Heart left ventricle (tissue), 16 donors: ENCODE data around the gene LRRC51. TPM values are rescaled to one million over a fixed set of nuclear protein-coding genes. Genes with fewer than 3 reads are reported as not detected.

Source experiments
- ATAC-seq, 4 donors: fragments of 200-7000 bp; cut with Tn5 transposase; one replicate each; pipeline ENCODE4 v1.9.1; 2020 to 2022; ENCODE audit warnings: moderate library complexity in 4 of 4, mild to moderate bottlenecking in 3 of 4, moderate number of reproducible peaks in 1 of 4
- DNase-seq, 5 donors: peaks; one replicate each; pipeline ENCODE4 v3.0.0-alpha.2; 2020
- H3K27ac ChIP-seq, 12 donors: fragments of 200-600 bp; sonication (generic) in 4 of 12; one replicate each; pipeline versions ENCODE4 v1.5.0 to v1.8.0; 2016 to 2022; ENCODE audit warnings: mild to moderate bottlenecking in 2 of 12
- H3K27me3 ChIP-seq, 9 donors: fragments of 200-600 bp; sonication (generic) in 2 of 9; one replicate each; pipeline versions ENCODE4 v1.5.1 to v1.8.0; 2016 to 2022; ENCODE audit warnings: mild to moderate bottlenecking in 3 of 9
- H3K36me3 ChIP-seq, 9 donors: fragments of 200-600 bp; sonication (generic) in 2 of 9; one replicate each; pipeline versions ENCODE4 v1.5.0 to v1.8.0; 2018 to 2022; ENCODE audit warnings: mild to moderate bottlenecking in 2 of 9
- H3K4me1 ChIP-seq, 12 donors: fragments of 200-600 bp; sonication (generic) in 4 of 12; one replicate each; pipeline versions ENCODE4 v1.5.0 to v1.8.0; 2016 to 2022; ENCODE audit warnings: mild to moderate bottlenecking in 3 of 12
- H3K4me3 ChIP-seq, 12 donors: fragments of 200-600 bp; sonication (generic) in 4 of 12; one replicate each; pipeline versions ENCODE4 v1.5.0 to v1.8.0; 2017 to 2022; ENCODE audit warnings: mild to moderate bottlenecking in 9 of 12, moderate library complexity in 4 of 12
- H3K9me3 ChIP-seq, 12 donors: fragments of 200-600 bp; sonication (generic) in 4 of 12; one replicate each; pipeline versions ENCODE4 v1.5.0 to v1.8.0; 2016 to 2022; ENCODE audit warnings: mild to moderate bottlenecking in 1 of 12
- POLR2A ChIP-seq, 2 donors: fragments of 450-650 bp; IDR thresholded peaks; one replicate each; pipeline ENCODE4 v1.6.1; 2017; ENCODE audit warnings: antibody characterized with exemption in 2 of 2, mild to moderate bottlenecking in 2 of 2, moderate library complexity in 2 of 2
- WGBS, 4 donors: extraction: QIAGEN DNeasy Blood & Tissue Kit in 2 of 4; methylation state at CpG; one replicate each; pipeline versions ENCODE4 v1.1.5 to v1.1.7; 2013 to 2018; 5-methylcytosine and 5-hydroxymethylcytosine counted together
- intact Hi-C, 10 donors: fragments of 100-400 bp; cut with DNase I; formaldehyde crosslinking; loops; one replicate each; pipeline versions ENCODE4 v1.11.1 to v1.14.2; 2022
- long read RNA-seq, 3 donors: library from polyadenylated mRNA; unstranded; transcript quantifications; one replicate each; pipeline ENCODE4 v2.0.0, GENCODE V29; 2020 to 2021
- polyA plus RNA-seq, 2 donors: library from polyadenylated mRNA; stranded (reverse); fragments of 200-250 nt; gene quantifications; one replicate each; pipeline ENCODE4 v1.2.3, GENCODE V29; 2013
- total RNA-seq, 9 donors: library from RNA; depleted of rRNA in 2 of 9; stranded (reverse); fragments of >200 nt in 2 of 9; fragmentation: NEBNext Ultra II Directional in 3 of 9; extraction: Animal tissue kit (Norgen Biotek cat#: 25700) in 3 of 9; gene quantifications; one replicate each; pipeline versions ENCODE4 v1.1.0 to v1.2.4, GENCODE V29; 2016 to 2023
- TF ChIP-seq, protein P1 (sequence below), 12 donors: fragments of 200-600 bp; sonication (generic) in 4 of 12; IDR thresholded peaks; one replicate each; pipeline versions ENCODE4 v1.5.0 to v1.8.0; 2018 to 2022; ENCODE audit warnings: antibody characterized with exemption in 12 of 12, mild to moderate bottlenecking in 5 of 12
- donor health status: ischemic (EF 13 %, LVEDD 7.1; RV severe dilation, severe dysfunction).
- donor health status: healthy with polysubstance abuse.
- donor health status: DM: no; HTN: yes; CAD: no.
- donor health status: DM: no; HTN: no; CAD: no.
- donor health status: ischemic (EF 25% LVEDD 6.9; RV normal size, moderate dysfunction).
- donor health status: ischemic (EF 25% LVEDD 5.7; RV mildly dilated, moderate dysfunction).
- donor health status: healthy.
- donor health status: DM: yes; HTN: yes; CAD: no.
- donor health status: ischemic (EF 35%, LVEDD 5.7; RV mildly dilated, moderate dysfunction).
- donor health status: nonischemic (EF 11% LVEDD 7.7; RV severe dilation, severe dysfunction).
- donor health status: DM: yes; HTN: yes; CAD: no.
- donor health status: PGD.
- donor health status: ischemic (EF 29% LVEDD 5.4; RV normal size, mild dysfunction).
- donor health status: nonischemic (EF 23%, LVEDD 6.1; RV moderate dilation, normal function).

The LRRC51 gene, protein sequence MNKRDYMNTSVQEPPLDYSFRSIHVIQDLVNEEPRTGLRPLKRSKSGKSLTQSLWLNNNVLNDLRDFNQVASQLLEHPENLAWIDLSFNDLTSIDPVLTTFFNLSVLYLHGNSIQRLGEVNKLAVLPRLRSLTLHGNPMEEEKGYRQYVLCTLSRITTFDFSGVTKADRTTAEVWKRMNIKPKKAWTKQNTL
- total RNA-seq (1 to 10 TPM; 2.0 to 8.3 (median 4.5) TPM), polyA plus RNA-seq (1 to 10 TPM; 3.0 to 9.3 TPM)
- long read RNA-seq, donor 1, partial matches to known transcripts, result 0 of 2 reads
- long read RNA-seq, donor 1, other reads (novel, unspliced or antisense), result 0 of 2 reads
- long read RNA-seq, donor 2, transcript LRTOMT-201 (6 exons, 2,642 nt), result major isoform, 6 of 9 reads
- long read RNA-seq, donor 2, partial matches to known transcripts, result 1 of 9 reads
- long read RNA-seq, donor 2, other reads (novel, unspliced or antisense), result 1 of 9 reads
- long read RNA-seq, donor 3, partial matches to known transcripts, result 1 of 1 reads
- long read RNA-seq, donor 3, other reads (novel, unspliced or antisense), result 0 of 1 reads

DNA sequence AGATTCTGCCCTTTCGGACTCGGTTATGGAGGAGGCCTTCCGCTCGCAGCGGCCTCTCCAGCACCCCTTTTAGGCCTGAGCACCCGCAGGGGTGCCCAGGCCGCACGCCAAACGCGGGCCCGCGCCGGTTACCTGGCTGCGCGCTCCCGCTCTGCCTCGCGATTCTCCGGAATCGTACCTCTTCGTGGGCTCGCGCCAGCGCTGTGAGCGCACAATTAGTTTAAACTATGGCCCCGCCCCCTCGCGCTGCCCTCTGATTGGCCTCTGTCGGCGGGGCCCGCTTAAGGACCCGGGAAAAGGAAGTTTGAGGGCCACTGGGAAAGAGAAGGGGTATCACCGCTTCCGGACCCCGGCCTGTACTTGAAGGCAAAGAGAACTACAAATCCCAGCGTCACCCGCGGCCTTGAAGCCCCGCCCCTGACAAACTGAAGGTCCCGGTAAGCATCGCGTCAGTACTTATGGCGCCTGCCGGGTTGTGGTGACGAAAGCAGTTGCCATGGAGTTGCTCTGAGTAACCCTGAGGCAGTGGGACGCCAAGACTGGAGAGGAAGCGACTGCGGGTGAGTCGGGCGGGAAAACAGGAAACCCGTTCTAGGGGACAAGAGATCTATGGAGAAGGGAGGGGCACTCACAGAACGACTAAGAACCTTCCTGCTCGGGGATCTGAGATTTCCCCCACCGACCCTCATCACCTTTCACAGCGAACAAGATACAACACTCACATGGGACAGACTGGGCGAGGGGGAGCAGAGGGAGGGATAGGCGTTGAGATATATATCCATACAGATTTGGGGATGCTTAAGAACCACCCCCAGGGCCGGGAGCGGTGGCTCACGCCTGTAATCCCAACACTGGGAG is at the start of gene LRRC51, which contains the start of gene NUMA1:
LRRC51 (plus strand) TSS at position 525 of the 858 bp plus-strand sequence. CDS start 8,234 bp downstream, outside the sequence.
NUMA1 (minus strand) TSS at position 217 of the 858 bp plus-strand sequence. CDS start 44,599 bp downstream, outside the sequence.
- peak; percentile 97 to 99 (median 98) for ATAC-seq
- intact Hi-C loops, result loop anchor here in 8 of 10 donors (1.0 to 5.0 kb wide), 8 partner anchors 23 to 43 kb away; partner anchors contain the start of genes ANAPC15 (in 3 of the 8) and LAMTOR1 (in 1 of the 8)
- 0 to 1% (median 0%) methylated on average over 58 to 60 of the region's 60 CpGs for WGBS, 4 donors

DNA sequence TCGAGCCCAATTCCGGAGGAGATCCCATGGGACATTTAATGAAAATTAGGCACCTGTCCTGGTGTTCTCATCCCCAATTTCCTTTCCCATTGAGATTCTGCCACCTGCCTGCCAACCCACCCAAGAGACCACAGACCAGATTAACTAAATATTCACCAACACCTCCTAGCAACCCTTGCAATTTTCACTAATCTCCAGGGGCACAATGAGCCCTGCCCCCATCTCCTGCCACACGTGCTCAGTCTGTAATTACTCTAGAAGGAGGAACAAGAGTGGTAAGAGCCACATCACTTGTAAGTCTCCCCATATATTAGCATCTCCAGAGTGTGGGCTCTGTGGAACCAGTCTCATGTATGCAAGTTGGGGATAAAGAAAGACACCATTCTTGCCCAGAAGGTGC is 44.0 kb upstream of the LRRC51 start:
- no peak for ATAC-seq
- no peak for DNase-seq
- TF ChIP-seq, protein P1, sequence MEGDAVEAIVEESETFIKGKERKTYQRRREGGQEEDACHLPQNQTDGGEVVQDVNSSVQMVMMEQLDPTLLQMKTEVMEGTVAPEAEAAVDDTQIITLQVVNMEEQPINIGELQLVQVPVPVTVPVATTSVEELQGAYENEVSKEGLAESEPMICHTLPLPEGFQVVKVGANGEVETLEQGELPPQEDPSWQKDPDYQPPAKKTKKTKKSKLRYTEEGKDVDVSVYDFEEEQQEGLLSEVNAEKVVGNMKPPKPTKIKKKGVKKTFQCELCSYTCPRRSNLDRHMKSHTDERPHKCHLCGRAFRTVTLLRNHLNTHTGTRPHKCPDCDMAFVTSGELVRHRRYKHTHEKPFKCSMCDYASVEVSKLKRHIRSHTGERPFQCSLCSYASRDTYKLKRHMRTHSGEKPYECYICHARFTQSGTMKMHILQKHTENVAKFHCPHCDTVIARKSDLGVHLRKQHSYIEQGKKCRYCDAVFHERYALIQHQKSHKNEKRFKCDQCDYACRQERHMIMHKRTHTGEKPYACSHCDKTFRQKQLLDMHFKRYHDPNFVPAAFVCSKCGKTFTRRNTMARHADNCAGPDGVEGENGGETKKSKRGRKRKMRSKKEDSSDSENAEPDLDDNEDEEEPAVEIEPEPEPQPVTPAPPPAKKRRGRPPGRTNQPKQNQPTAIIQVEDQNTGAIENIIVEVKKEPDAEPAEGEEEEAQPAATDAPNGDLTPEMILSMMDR (IDR thresholded peaks at IDR 0.05), result no peak
- 27 to 50% (median 33%) methylated on average over 3 of the region's 3 CpGs for WGBS, 4 donors
- Histone ChIP-seq H3K27ac (peak overlapping the region in 2 of 12 donors; percentile 25 to 95), H3K4me3 (no peak overlapping the region), H3K4me1 (peaks cover 19 to 71% (median 56%) of the 10 kb centered on the region in 12 donors), H3K27me3 (no peaks in the 10 kb centered on the region), H3K36me3 (peaks cover 0 to 43% (median 40%) of the 10 kb centered on the region in 9 donors), H3K9me3 (no peaks in the 10 kb centered on the region)
- intact Hi-C loops, result loop anchor here in 1 of 10 donors (5.0 kb wide), 1 partner anchor 46 kb away; the partner anchor contains the start of genes LRRC51 and NUMA1

More for the DNA sequence above, at the start of gene LRRC51, which contains the start of gene NUMA1:
- TF ChIP-seq, protein P1 (IDR thresholded peaks at IDR 0.05), result no peak
- TF ChIP-seq POLR2A (IDR thresholded peaks at IDR 0.05), result peak in 1 of 2 donors; percentile 65
- DNase-seq, result peak; percentile 99 to 100 (median 99)
- Histone ChIP-seq H3K9me3 (no peaks in the 10 kb centered on the region), H3K36me3 (peaks cover 0 to 9% (median 0%) of the 10 kb centered on the region in 9 donors), H3K27me3 (no peaks in the 10 kb centered on the region), H3K4me3 (peak within 1 kb of the TSS; percentile 70 to 94 (median 82)), H3K4me1 (peaks cover 0 to 42% (median 16%) of the 10 kb centered on the region in 12 donors), H3K27ac (peak within 1 kb of the TSS; percentile 81 to 93 (median 87))

GRCh38 chr11:72037554-72038311 is 42.9 kb upstream of the LRRC51 start:
- Histone ChIP-seq H3K27me3 (no peaks in the 10 kb centered on the region), H3K27ac (peak overlapping the region in 11 of 12 donors; percentile 94 to 100 (median 98)), H3K9me3 (no peaks in the 10 kb centered on the region), H3K4me3 (peak overlapping the region in 10 of 12 donors; percentile 56 to 82 (median 66)), H3K36me3 (peaks cover 0 to 36% (median 31%) of the 10 kb centered on the region in 9 donors), H3K4me1 (peaks cover 19 to 71% (median 59%) of the 10 kb centered on the region in 12 donors)
- WGBS, 4 donors, result 39 to 44% (median 41%) methylated on average over 4 of the region's 4 CpGs
- ATAC-seq (no peak), DNase-seq (peak in 1 of 5 donors; percentile 43)
- no peak for TF ChIP-seq POLR2A (IDR thresholded peaks at IDR 0.05)
- TF ChIP-seq, protein P1 (IDR thresholded peaks at IDR 0.05), result no peak
- intact Hi-C loops, result loop anchor here in 2 of 10 donors (2.0 to 5.0 kb wide), 2 partner anchors 43 to 45 kb away; partner anchors contain the start of genes LRRC51 (in 2 of the 2) and NUMA1 (in 2 of the 2)
